Fibroblast of skin of left quadriceps (primary cell): ENCODE data around the gene RABGAP1L.

Experiments used
- DNase-seq, 2 experiments: peaks; one replicate each; pipeline ENCODE4 v3.0.0-alpha.2; 2013; ENCODE audit warnings: low read depth in 2 of 2

Gene RABGAP1L

DNA sequence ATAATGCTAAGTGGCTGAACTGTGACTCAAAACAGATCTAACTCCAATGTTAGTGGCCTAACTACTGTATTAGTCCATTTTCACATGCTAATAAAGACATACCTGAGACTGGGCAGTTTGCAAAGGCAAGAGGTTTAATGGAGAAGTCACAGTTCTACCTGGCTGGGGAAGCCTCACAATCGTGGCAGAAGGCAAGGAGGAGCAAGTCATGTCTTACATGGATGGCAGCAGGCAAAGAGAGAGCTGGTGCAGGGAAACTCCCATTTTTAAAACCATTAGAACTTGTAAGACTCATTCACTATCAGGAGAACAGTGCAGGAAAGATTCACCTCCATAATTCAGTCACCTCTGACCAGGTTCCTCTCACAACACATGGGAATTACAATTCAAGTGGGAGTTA is 760.8 kb downstream of the RABGAP1L start:
- DNase-seq: no peak

DNA sequence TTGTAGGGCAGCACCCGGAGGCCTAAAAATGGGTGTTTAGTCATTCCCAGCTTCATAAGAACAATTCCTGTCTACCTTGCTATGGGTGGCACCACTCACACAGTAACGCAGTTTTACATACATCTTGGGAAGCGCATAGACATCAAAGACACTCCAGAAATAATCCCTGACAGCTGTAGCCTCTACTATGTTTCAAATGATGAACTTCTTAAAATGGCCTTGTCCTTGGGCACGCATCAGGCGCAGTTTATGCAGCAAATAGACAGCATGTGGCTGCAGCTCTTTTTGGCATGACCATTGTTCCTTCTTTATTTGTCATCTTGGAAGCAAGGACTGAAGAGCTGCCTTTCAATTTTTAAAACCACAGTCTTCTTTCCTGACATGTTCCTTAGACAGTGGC is 762.8 kb downstream of the RABGAP1L start:
- no peak for DNase-seq

GRCh38 chr1:174923820-174924219 is 764.5 kb downstream of the RABGAP1L start:
- no peak for DNase-seq

DNA sequence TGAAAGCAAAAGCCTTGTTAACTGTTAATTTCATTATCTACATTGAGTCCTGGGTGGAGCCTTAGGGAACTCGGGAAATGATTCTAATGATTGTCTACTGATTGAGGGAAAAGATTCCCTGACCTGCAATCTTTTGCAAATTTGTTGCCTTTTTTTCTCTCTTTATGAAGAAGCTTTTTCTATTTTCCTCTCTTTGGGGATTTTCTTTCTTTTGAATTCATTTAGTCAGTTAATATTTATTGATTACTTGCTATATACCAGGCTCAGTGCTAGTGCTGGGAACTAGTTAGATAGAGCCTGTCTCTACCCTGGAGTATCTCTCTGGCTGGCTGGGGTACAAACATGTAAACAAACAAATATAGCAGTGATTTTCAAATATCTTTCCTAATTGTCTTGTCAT is 769.2 kb downstream of the RABGAP1L start:
- no peak for DNase-seq

DNA sequence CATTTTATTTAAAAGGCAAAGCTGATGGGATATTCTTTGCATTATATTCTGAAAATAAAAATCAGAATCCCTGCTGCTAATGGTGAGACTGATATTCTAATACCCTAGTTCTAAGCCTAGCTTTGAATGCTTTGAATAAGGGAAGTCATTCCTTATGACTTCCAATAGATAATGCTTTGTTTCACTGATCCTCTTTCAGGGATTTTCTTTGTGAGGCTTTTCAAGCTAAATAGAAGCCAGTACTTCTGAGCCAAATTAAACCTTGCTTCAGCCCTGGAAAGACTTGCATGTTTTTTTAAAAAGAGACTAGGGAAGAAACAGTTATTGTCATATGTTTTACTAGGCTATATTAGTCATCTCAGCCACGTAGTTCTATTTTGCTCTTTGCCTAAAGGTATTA is 771.9 kb downstream of the RABGAP1L start:
- no peak for DNase-seq

DNA sequence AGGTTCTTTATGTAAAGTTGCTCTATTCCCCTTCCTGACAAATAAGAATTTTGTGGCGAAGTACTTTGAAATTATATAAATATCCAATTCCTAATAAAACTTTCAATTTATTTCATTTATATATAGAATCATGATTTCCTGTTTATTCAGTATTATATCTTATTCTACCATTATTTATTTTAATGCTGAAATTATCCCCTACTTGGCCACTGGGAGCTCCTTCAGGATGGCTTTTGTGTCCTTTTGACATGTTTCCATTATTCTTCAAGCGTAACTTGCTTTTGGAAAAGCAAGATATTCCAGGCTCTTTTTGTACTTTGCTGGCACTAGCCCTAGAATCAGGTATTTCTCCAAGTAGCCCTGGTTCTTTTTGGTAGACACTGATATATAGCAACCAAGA is 773.3 kb downstream of the RABGAP1L start:
- no peak for DNase-seq

DNA sequence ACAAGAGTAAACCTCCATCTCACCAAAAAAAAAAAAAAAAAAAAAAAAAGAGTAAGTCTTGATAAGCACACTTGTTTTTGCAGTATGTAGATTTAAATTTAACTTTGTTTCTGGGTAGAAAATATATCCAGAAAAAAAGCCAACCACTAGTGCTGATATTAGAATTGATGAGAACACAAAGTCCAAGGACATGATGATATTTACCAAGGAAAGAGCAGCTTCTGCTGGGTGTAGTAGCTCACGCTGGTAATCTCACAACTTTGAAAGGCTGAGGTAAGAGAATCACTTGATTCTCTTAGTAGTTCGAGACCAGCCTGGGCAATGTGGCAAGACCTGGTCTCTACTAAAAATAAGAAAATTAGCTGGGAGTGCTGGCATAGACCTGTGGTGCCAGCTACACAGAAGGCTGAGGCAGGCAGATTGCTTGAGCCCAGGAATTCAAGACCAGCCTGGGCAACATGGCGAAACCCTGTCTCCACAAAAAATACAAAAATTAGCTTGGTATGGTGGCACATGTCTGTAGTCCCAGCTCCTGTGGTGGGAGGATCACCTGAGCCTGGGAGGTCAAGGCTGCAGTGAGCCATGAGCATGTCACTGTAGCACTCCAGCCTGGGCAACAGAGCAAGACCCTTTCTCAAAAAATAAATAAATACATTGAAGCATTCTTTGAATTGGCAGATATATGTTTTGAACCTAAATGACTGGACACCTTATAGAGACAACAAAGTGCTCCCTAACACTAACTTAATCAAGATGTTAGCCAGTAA is 776.8 kb downstream of the RABGAP1L start:
- no peak for DNase-seq

- DNase-seq: no peak
Measured at GRCh38 chr1:174938281-174939007, 779.1 kb downstream of the RABGAP1L start.

- DNase-seq: no peak
Measured at GRCh38 chr1:174939775-174940545, 780.6 kb downstream of the RABGAP1L start.

- no peak for DNase-seq
Measured at GRCh38 chr1:174940646-174941175, 781.4 kb downstream of the RABGAP1L start.

- no peak for DNase-seq
Measured at GRCh38 chr1:174942547-174943255, 783.4 kb downstream of the RABGAP1L start.

GRCh38 chr1:174946031-174946430 is 786.7 kb downstream of the RABGAP1L start:
- DNase-seq: no peak

DNA sequence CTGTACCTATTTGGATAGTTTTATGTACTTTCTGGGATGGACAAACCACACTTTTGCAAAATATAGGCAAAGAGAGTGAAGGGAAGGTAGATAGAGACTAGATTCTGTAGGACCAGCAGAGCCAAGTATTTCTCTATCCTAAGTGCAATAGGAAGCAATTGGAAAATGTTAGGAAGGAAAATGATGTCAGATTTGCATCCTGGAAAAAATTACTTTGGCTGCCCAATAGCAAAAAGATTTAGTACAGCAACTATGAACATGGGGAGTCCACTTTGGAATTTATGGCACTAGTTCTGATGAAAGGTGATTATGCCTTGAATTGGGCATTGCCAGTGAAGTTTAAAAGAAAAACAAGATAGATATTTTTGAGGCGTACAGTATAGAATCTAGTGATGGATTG is 789.7 kb downstream of the RABGAP1L start:
- DNase-seq: no peak

DNA sequence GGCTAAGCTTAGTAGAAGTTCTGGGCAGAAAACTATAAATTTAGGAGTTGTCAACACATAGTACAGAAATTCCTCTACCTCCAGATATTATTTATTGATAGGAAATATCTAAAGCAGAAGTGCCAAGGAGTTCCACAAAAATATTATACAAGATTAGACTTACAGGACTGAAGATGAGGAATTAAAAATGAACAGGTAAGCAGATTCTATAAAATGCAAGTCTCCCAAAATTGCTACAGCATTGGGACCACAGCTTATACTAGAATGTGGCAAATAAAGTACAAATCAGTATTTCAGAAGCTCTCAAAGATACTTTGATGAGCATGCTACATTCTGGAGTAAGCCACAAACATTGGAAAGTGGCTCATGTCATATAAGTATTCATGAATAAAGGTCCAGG is 790.3 kb downstream of the RABGAP1L start:
- DNase-seq: no peak

DNA sequence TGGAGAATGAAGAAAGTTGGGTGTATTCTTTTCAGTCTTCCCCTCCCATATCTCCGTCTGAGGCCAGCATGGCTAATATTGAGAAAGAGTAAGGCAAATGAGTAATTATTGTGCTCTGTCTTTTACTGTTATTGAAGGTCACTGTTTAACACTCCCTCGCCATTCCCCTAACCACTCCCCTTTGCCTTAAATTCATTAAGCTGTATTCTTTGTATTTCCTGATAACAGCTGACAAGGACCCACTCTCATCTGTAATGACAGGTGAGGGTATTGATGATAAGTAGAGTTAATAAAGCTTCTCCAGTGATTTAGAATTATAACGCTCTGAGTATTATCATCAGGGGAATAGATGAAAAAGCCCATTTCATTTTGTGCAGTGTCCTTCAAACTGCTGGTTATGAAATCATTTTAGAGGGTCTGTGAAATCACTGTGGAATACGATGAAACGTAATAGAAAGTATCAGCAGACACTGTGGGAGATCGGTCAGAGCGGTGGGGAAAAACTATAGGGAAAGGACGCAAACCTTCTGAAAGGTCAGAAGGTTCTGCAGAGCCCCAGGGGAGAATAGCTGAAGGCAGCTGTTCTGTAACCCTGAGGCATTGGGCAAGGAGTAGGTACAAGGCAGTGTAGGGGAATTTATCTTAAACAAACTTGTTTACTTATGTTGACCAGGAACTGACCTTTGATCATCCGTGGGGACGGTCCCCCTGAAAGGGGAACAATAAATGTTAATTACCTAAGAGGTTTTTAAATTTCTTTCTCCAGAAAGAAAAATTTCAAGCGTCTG is 794.2 kb downstream of the RABGAP1L start:
- no peak for DNase-seq

DNA sequence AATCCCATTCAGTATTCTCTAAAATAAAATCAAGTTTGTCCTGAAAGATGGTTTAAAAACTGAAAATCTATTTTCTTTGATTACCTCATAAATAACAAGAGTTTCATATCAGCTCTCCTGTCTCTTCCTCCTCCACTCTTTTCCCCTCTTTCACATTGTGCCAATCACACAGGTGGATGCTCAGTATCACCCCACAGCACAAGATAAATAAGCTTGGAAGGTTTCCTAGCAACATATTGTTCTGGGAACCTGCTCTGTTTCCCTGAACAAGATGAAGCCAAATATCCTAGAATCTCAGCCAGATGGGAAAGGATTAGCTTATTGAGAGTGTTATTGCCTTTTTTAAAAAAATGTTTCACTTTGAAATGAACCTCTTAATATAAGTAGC is 794.7 kb downstream of the RABGAP1L start:
- no peak for DNase-seq

- DNase-seq: no peak
Measured at GRCh38 chr1:174954671-174955669, 795.6 kb downstream of the RABGAP1L start.

DNA sequence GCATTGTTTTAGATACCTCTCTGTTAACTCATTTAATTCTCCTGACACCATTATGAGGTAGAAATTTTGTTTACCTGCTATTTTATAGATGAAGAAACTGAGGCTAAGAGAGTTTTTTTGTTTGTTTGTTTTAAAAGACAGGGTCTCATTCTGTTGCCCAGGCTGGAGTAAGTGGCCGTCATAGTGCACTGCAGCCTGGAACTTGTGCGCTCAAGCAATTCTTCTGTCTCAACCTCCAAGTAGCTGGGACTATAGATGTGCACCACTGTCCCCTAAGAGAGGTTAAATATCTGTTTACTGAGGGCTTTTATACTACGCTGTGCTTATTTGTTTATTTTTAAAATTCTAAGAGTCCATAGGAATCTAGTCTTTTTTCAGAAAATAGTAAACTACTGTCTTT is 796.8 kb downstream of the RABGAP1L start:
- DNase-seq: no peak

DNA sequence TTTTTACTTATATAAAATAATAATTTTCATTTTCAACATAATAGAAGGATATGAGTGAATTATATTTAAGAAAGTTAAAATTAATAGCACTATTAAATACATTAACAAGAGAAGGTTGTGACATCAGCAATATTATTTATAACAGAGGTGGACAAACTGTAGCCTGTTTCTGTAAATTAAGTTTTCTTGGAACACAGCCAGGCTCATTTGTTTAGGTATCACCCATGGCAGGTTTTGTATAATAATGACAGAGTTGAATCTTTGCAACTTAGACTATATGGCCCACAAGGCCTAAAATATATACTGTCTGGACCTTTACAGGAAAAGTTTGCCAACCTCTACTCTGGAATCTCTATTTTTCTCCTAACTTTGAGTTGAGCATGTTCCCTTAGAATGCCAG is 797.7 kb downstream of the RABGAP1L start:
- no peak for DNase-seq

- no peak for DNase-seq
Measured at GRCh38 chr1:174957829-174958228, 798.5 kb downstream of the RABGAP1L start.
